Erythroblast (primary cell): ENCODE results near the gene HOMEZ.

Experiments
- GATA1 ChIP-seq: IDR thresholded peaks from 2 replicates; pipeline ENCODE4 v1.6.1; 2011; ENCODE audit warnings: low read depth, mild to moderate bottlenecking, control low read depth, low read length, moderate library complexity
- POLR2A ChIP-seq: IDR thresholded peaks from 2 replicates; pipeline ENCODE4 v1.6.1; 2011; ENCODE audit warnings: mild to moderate bottlenecking, low read length

DNA sequence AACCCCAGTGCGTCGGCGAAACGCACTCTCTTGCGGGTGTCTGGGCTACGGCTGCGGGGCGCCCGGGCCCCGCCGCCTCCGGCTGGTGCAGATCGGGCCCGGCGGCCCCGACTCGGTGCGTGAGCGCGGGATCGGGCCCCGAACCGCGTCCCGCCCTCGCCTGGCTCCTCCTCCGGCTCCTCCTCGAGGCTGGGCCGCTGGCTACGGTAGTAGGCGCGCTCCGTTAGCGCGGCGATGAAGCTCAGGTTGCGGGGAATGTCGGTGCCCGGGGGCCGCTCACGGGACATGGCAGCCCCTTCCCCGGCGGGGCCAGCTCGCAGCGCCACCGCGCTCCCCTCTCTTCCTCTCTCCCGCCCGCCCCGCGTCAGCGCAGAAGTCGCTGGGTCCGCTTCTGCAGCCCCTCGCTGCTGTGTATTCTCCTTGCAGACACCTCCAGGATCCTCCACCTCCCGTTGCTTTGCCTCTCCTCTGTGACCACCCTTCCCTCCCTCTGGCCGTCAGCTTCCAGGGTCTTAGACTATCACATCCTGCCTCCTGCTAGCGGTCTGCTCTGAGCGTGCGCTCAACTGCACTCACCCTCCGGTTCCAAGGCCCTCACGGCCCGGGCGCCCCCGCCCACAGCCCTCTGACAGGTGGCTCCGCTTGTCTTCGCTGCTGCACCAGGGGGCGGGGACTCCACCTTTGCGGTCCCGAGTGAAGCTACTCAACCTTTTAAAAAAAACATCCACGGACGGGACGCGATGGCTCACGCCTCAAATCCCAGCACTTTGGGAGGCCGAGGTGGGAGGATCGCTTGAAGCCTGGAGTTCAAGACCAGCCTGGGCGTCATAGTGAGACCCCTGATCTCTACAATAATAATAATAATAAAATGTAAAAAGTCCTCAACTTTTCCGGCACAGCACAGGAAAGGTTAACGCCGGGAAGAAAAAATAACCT lies 16.6 kb upstream of the HOMEZ start, which contains the start of gene PPP1R3E:
- TF ChIP-seq POLR2A (peak; percentile 32), GATA1 (no peak)
